HepG2 (cell line): ENCODE results near the gene ADM. TPM values are rescaled to one million over a fixed set of nuclear protein-coding genes. Genes with fewer than 3 reads are reported as not detected.

ENCODE experiments used
- GPBP1L1 ChIP-seq: sonication (generic); formaldehyde crosslinking; IDR thresholded peaks from 2 replicates; pipeline ENCODE4 v1.5.0; 2020; ENCODE audit warnings: mild to moderate bottlenecking, missing genetic modification reagents
- HNRNPK ChIP-seq: fragments of 200-400 bp; formaldehyde crosslinking; IDR thresholded peaks from 2 replicates; pipeline ENCODE4 v1.6.1; 2018; ENCODE audit warnings: low read length, low read depth, moderate library complexity, mild to moderate bottlenecking; ENCODE audit not compliant: poor library complexity, severe bottlenecking
- KLF12 ChIP-seq: sonication (generic); formaldehyde crosslinking; IDR thresholded peaks from 2 replicates; pipeline ENCODE4 v1.4.0; 2020; ENCODE audit warnings: missing genetic modification reagents, borderline replicate concordance
- LBX2 ChIP-seq: sonication (generic); formaldehyde crosslinking; IDR thresholded peaks from 2 replicates; pipeline ENCODE4 v1.5.0; 2020; ENCODE audit warnings: missing genetic modification reagents, mild to moderate bottlenecking, borderline replicate concordance
- MAFK ChIP-seq, 2 experiments: IDR thresholded peaks in 1 of 2; conservative IDR thresholded peaks in 1 of 2; 2 replicates each; pipeline ENCODE4 v1.6.1; 2011; ENCODE audit warnings: improper control_type of control experiment in 2 of 2, low read length in 2 of 2
- NFYB ChIP-seq: sonication (generic); formaldehyde crosslinking; IDR thresholded peaks from 2 replicates; pipeline ENCODE4 v1.4.0; 2020; ENCODE audit warnings: missing genetic modification reagents
- PAF1 ChIP-seq: IDR thresholded peaks from 2 replicates; pipeline ENCODE4 v1.6.1; 2016; ENCODE audit warnings: missing genetic modification reagents, missing compliant biosample characterization
- PRPF4 ChIP-seq: fragments of 200-400 bp; formaldehyde crosslinking; IDR thresholded peaks from 2 replicates; pipeline ENCODE4 v1.6.1; 2016; ENCODE audit warnings: low read length, low read depth; ENCODE audit not compliant: poor library complexity, severe bottlenecking
- SAP130 ChIP-seq: IDR thresholded peaks from 2 replicates; pipeline ENCODE4 v1.6.1; 2016; ENCODE audit warnings: low read depth
- ZBTB20 ChIP-seq: sonication (generic); formaldehyde crosslinking; IDR thresholded peaks from 2 replicates; pipeline ENCODE4 v1.8.1; 2023; ENCODE audit warnings: missing genetic modification reagents, low read depth, mild to moderate bottlenecking, borderline replicate concordance
- ZBTB3 ChIP-seq: sonication (generic); formaldehyde crosslinking; IDR thresholded peaks from 2 replicates; pipeline ENCODE4 v1.4.0; 2020; ENCODE audit warnings: low read depth, mild to moderate bottlenecking, moderate library complexity, missing genetic modification reagents, borderline replicate concordance
- ZC3H4 ChIP-seq: sonication (generic); formaldehyde crosslinking; IDR thresholded peaks from 2 replicates; pipeline ENCODE4 v1.4.0; 2020; ENCODE audit warnings: missing genetic modification reagents, borderline replicate concordance
- ZFP37 ChIP-seq: sonication (generic); formaldehyde crosslinking; IDR thresholded peaks from 2 replicates; pipeline ENCODE4 v1.4.0; 2020; ENCODE audit warnings: missing genetic modification reagents, borderline replicate concordance
- ZNF101 ChIP-seq: sonication (generic); formaldehyde crosslinking; IDR thresholded peaks from 2 replicates; pipeline ENCODE4 v1.4.0; 2020; ENCODE audit warnings: mild to moderate bottlenecking, low read depth, missing genetic modification reagents, borderline replicate concordance
- ZNF20 ChIP-seq: sonication (generic); formaldehyde crosslinking; IDR thresholded peaks from 2 replicates; pipeline ENCODE4 v1.4.0; 2020; ENCODE audit warnings: mild to moderate bottlenecking, moderate library complexity, missing genetic modification reagents
- ZNF232 ChIP-seq: sonication (generic); formaldehyde crosslinking; IDR thresholded peaks from 2 replicates; pipeline ENCODE4 v1.4.0; 2020; ENCODE audit warnings: missing genetic modification reagents, borderline replicate concordance
- ZNF251 ChIP-seq: sonication (generic); formaldehyde crosslinking; IDR thresholded peaks from 2 replicates; pipeline ENCODE4 v1.9.0; 2021; ENCODE audit warnings: mild to moderate bottlenecking, missing genetic modification reagents
- ZNF253 ChIP-seq: sonication (generic); formaldehyde crosslinking; IDR thresholded peaks from 2 replicates; pipeline ENCODE4 v1.8.0; 2022; ENCODE audit warnings: mild to moderate bottlenecking, missing genetic modification reagents, borderline replicate concordance
- ZNF326 ChIP-seq: sonication (generic); formaldehyde crosslinking; IDR thresholded peaks from 2 replicates; pipeline ENCODE4 v1.4.0; 2020; ENCODE audit warnings: missing genetic modification reagents, borderline replicate concordance
- ZNF362 ChIP-seq: sonication (generic); formaldehyde crosslinking; IDR thresholded peaks from 2 replicates; pipeline ENCODE4 v1.4.0; 2020; ENCODE audit warnings: missing genetic modification reagents, mild to moderate bottlenecking, borderline replicate concordance
- ZNF614 ChIP-seq: IDR thresholded peaks from 2 replicates; pipeline ENCODE4 v1.6.1; 2018; ENCODE audit warnings: missing biosample characterization, missing genetic modification reagents, inconsistent platforms, borderline replicate concordance
- ZNF788 ChIP-seq: sonication (generic); formaldehyde crosslinking; IDR thresholded peaks from 2 replicates; pipeline ENCODE4 v1.5.0; 2020; ENCODE audit warnings: mild to moderate bottlenecking, missing genetic modification reagents, borderline replicate concordance
- polyA plus RNA-seq, 8 experiments: library from polyadenylated mRNA; depleted of rRNA in 3 of 8; stranded (reverse) in 7 of 8; unstranded in 1 of 8; fragments of >200 nt; fragmentation: Illumina TruSeq in 4 of 8; extraction: Trizol in 4 of 8; gene quantifications; 2 replicates each; pipeline versions ENCODE4 v1.2.1 to v1.2.3, GENCODE V29; 2011 to 2016; ENCODE audit warnings: low read depth in 4 of 8, missing spikeins in 1 of 8, mixed read lengths in 1 of 8; ENCODE audit not compliant: insufficient read depth in 1 of 8
- total RNA-seq, 5 experiments: library from RNA; depleted of rRNA; stranded (reverse); fragments of >200 nt; fragmentation: Illumina TruSeq; extraction: Trizol; gene quantifications; 2 replicates each; pipeline ENCODE4 v1.2.3, GENCODE V29; 2016; ENCODE audit warnings: low read depth in 1 of 5
- TF ChIP-seq, protein P1 (sequence below): IDR thresholded peaks from 2 replicates; pipeline ENCODE4 v1.6.1; 2016; ENCODE audit warnings: low read depth
- TF ChIP-seq, protein P2 (sequence below): sonication (generic); formaldehyde crosslinking; IDR thresholded peaks from 2 replicates; pipeline ENCODE4 v1.5.1; 2020; ENCODE audit warnings: missing genetic modification reagents, mild to moderate bottlenecking, borderline replicate concordance

The ADM gene
- total and polyA plus RNA-seq, 2 of the 13 experiments (the other 11 are each of a cell fraction or from before 2014, with no cell fraction given) = 10.7 to 26.1 TPM

DNA sequence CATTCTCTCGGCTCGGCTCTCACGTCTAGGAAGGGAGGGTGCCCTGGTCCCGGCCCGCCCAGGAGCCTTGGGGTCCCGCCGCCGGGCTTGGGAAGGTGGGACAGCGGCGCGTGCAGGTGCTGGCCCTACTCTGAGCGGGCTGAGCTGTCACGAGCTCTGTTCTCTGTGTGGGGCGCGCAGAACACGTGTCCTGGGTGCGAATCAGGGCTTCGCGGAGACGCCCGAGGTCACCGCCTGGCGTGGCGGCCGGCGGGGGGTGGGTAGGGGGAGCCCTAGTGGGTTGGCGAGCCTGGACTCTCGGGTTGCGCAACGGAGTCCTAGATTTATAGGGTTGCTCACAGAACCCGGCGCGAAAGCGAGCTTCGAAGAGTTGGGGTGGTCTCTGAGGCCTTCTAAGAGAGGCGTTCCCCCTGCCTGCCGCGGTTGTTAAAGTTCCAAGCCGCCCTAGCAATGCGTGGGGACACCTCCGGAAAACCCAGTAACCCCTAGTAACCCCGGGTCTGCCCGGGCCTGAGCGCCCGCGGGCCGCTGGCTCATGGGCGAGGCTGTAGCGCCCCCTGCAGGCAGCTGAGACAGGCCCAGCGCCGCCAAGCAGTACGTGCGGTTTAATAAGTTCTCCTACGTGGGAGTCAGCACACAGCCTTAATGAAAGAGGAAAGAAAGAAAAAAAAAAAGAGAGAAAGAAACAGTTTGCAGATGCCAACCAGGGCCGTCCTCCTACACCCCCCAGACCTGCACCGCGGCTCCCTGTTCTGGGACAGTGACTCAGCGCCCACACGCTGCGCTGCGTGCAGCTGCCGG lies 2.7 kb downstream of the ADM start (continued):
- TF ChIP-seq ZNF20 = no peak
- TF ChIP-seq ZNF232 (CRISPR knock-in tag) = no peak
- peak; percentile 84 for TF ChIP-seq ZBTB20 (CRISPR knock-in tag)
- TF ChIP-seq ZFP37 = no peak
- TF ChIP-seq GPBP1L1 (CRISPR knock-in tag) = no peak
- 0 out of 2 replicates have a peak, but pooled peaks have one; percentile 38 for TF ChIP-seq ZNF788 (CRISPR knock-in tag)
- TF ChIP-seq HNRNPK = no peak
- TF ChIP-seq SAP130 (CRISPR knock-in tag) = peak; percentile 66
- no peak for TF ChIP-seq PAF1 (CRISPR knock-in tag)
- TF ChIP-seq, protein P1, sequence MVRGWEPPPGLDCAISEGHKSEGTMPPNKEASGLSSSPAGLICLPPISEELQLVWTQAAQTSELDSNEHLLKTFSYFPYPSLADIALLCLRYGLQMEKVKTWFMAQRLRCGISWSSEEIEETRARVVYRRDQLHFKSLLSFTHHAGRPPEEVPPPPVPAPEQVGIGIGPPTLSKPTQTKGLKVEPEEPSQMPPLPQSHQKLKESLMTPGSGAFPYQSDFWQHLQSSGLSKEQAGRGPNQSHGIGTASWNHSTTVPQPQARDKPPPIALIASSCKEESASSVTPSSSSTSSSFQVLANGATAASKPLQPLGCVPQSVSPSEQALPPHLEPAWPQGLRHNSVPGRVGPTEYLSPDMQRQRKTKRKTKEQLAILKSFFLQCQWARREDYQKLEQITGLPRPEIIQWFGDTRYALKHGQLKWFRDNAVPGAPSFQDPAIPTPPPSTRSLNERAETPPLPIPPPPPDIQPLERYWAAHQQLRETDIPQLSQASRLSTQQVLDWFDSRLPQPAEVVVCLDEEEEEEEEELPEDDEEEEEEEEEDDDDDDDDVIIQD = 0 out of 2 replicates have a peak, but pooled peaks have one; percentile 11
- TF ChIP-seq LBX2 (CRISPR knock-in tag) = no peak
- TF ChIP-seq NFYB (CRISPR knock-in tag) = no peak
- peak; percentile 72; the same call in 1 of the 2 replicates for TF ChIP-seq ZNF362 (CRISPR knock-in tag)
- TF ChIP-seq MAFK (conservative IDR thresholded peaks at IDR 0.05 in 1 of 2, IDR thresholded peaks at IDR 0.05 in 1 of 2; ENCODE audit: low read length in 2 of 2) = no peak; a peak in 2 of 4 replicates
- no peak for TF ChIP-seq ZNF326 (CRISPR knock-in tag)
- TF ChIP-seq ZNF614 (CRISPR knock-in tag) = no peak
- TF ChIP-seq ZNF253 = no peak
- TF ChIP-seq ZC3H4 (CRISPR knock-in tag) = no peak
- TF ChIP-seq ZBTB3 (CRISPR knock-in tag) = no peak
- TF ChIP-seq PRPF4 = peak; percentile 96
- TF ChIP-seq, protein P2, sequence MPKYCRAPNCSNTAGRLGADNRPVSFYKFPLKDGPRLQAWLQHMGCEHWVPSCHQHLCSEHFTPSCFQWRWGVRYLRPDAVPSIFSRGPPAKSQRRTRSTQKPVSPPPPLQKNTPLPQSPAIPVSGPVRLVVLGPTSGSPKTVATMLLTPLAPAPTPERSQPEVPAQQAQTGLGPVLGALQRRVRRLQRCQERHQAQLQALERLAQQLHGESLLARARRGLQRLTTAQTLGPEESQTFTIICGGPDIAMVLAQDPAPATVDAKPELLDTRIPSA = no peak
- no peak for TF ChIP-seq ZNF251 (CRISPR knock-in tag)
- no peak for TF ChIP-seq KLF12 (CRISPR knock-in tag)
- no peak for TF ChIP-seq ZNF101
